NCI-H2227 (cell line): ENCODE results near the gene DDX39B.
A peak's percentile ranks its signal among the peaks of the same experiment; 100 is the strongest.

Source experiments
- DNase-seq: peaks from one replicate; lab custom pipeline; 2025; ENCODE audit not compliant: unreplicated experiment; lab: John Stamatoyannopoulos, UW

Gene DDX39B

GRCh38 chr6:31548544-31548873 is 6.7 kb upstream of the DDX39B start:
- no peak for DNase-seq

GRCh38 chr6:31547727-31548543 is 6.1 kb upstream of the DDX39B start:
- peak; percentile 66 for DNase-seq

GRCh38 chr6:31546958-31547726 is 5.3 kb upstream of the DDX39B start, which contains the start of gene NFKBIL1:
TSS of gene NFKBIL1 (plus strand) at chr6:31547608. CDS start at chr6:31547695, 87 bp downstream.
- peak; percentile 98 for DNase-seq

GRCh38 chr6:31546339-31546957 is 4.6 kb upstream of the DDX39B start, which contains the start of gene ATP6V1G2:
TSS of gene ATP6V1G2 (minus strand) at chr6:31546608. CDS start at chr6:31546559, 49 bp downstream.
- peak; percentile 97 for DNase-seq

GRCh38 chr6:31545291-31545690 is 3.5 kb upstream of the DDX39B start:
- peak; percentile 41 for DNase-seq

GRCh38 chr6:31544676-31545075 is 2.9 kb upstream of the DDX39B start:
- DNase-seq, result no peak

GRCh38 chr6:31543639-31544038 is 1.8 kb upstream of the DDX39B start:
- DNase-seq, result no peak

GRCh38 chr6:31541059-31541657 is 645 bp downstream of the DDX39B start:
- peak; percentile 76 for DNase-seq

- DNase-seq, result no peak
These were observed 1.2 kb downstream of the DDX39B start for GRCh38 chr6:31540640-31541039.

- DNase-seq, result no peak
These were observed 2.9 kb downstream of the DDX39B start for GRCh38 chr6:31538805-31539400.

- no peak for DNase-seq
These were observed 6.1 kb downstream of the DDX39B start for GRCh38 chr6:31535538-31536324.

GRCh38 chr6:31534521-31535040 is 7.2 kb downstream of the DDX39B start:
- DNase-seq, result no peak

- DNase-seq, result no peak
These were observed 7.8 kb downstream of the DDX39B start for GRCh38 chr6:31534011-31534410.

GRCh38 chr6:31533455-31533841 is 8.4 kb downstream of the DDX39B start:
- no peak for DNase-seq

- no peak for DNase-seq
These were observed 9.0 kb downstream of the DDX39B start for GRCh38 chr6:31532644-31533454.

GRCh38 chr6:31531771-31532643 is 9.8 kb downstream of the DDX39B start:
- DNase-seq, result no peak

GRCh38 chr6:31531162-31531561 is 10.6 kb downstream of the DDX39B start:
- no peak for DNase-seq

- DNase-seq, result no peak
These were observed 11.1 kb downstream of the DDX39B start for GRCh38 chr6:31530659-31531058.
